Measurements from ENCODE around the gene ABCA2. TPM values are rescaled to one million over a fixed set of nuclear protein-coding genes. Genes with fewer than 3 reads are reported as not detected.

ABCA2 gene
- total and polyA plus RNA-seq, 2 experiments from 2014 or later: 7.0 to 16.0 TPM

- DNase-seq (ENCODE audit: low spot score) (peak; percentile 95), ATAC-seq (peak; percentile 73)
- Histone ChIP-seq H2AFZ (peak within 1 kb of the TSS; percentile 98), H3K4me2 (peak within 1 kb of the TSS; percentile 93), H3K4me3 (peak within 1 kb of the TSS; percentile 87), H3K36me3 (ENCODE audit: insufficient read depth) (no peaks in the 10 kb centered on the region), H3K79me2 (replicated peaks; ENCODE audit: insufficient read depth) (peaks cover 7% of the 10 kb centered on the region; the same call in 1 of the 2 replicates), H3K4me1 (ENCODE audit: insufficient read depth) (peaks cover 7% of the 10 kb centered on the region; the same call in 1 of the 2 replicates), H3K27me3 (ENCODE audit: insufficient read depth) (peaks cover 40% of the 10 kb centered on the region), H3K27ac (ENCODE audit: low read depth) (no peak within 1 kb of the TSS), H3K9me2 (ENCODE audit: insufficient read depth) (no peaks in the 10 kb centered on the region), H3F3A (replicated peaks; ENCODE audit: low read depth) (no peaks in the 10 kb centered on the region), H4K20me1 (replicated peaks; ENCODE audit: insufficient read depth) (no peaks in the 10 kb centered on the region; the same call in 1 of the 2 replicates)
- Mint-ChIP-seq H3K27ac (no peak within 1 kb of the TSS), H3K27me3 (ENCODE audit: insufficient read depth, low read depth, poor library complexity) (peaks cover 41% of the 10 kb centered on the region), H3K4me3 (peak within 1 kb of the TSS; percentile 74), H3K36me3 (ENCODE audit: low read depth) (no peaks in the 10 kb centered on the region), H3K4me1 (peaks cover 6% of the 10 kb centered on the region; the same call in 1 of the 3 replicates), H3K9me3 (no peaks in the 10 kb centered on the region)
- peak; percentile 67 for TF ChIP-seq POLR2AphosphoS5 (IDR thresholded peaks at IDR 0.05; ENCODE audit: low read depth)
- no peak for TF ChIP-seq NANOG (IDR thresholded peaks at IDR 0.05; ENCODE audit: borderline replicate concordance)
- no peak for TF ChIP-seq JUNB (IDR thresholded peaks at IDR 0.05; ENCODE audit: unreplicated experiment)
- TF ChIP-seq EZH2phosphoT487 (IDR thresholded peaks at IDR 0.05; ENCODE audit: unreplicated experiment): no peak
- TF ChIP-seq REST (IDR thresholded peaks at IDR 0.05; ENCODE audit: unreplicated experiment): peak; percentile 89
- no peak for TF ChIP-seq ZNF331 (CRISPR knock-in tag; IDR thresholded peaks at IDR 0.05; ENCODE audit: low read depth)
- no peak for TF ChIP-seq ZNF114 (CRISPR knock-in tag; IDR thresholded peaks at IDR 0.05)
- no peak for TF ChIP-seq ZNF462 (CRISPR knock-in tag; IDR thresholded peaks at IDR 0.05)
- peak; percentile 23 for TF ChIP-seq EZH2 (IDR thresholded peaks at IDR 0.05; ENCODE audit: low read depth, unreplicated experiment)
- TF ChIP-seq CREB1 (CRISPR knock-in tag; IDR thresholded peaks at IDR 0.05; ENCODE audit: low read depth): no peak
- TF ChIP-seq CTCF (conservative IDR thresholded peaks at IDR 0.05; ENCODE audit: low read depth in 2 of 2): peak; percentile 76 to 81
- no peak for TF ChIP-seq ETS1 (IDR thresholded peaks at IDR 0.05)
- no peak for TF ChIP-seq STAT1 (IDR thresholded peaks at IDR 0.05; ENCODE audit: unreplicated experiment)
These were observed 18.2 kb upstream of the ABCA2 start, which contains the start of gene NPDC1 for GRCh38 chr9:137046088-137046787. TSS of gene NPDC1 (minus strand) at chr9:137046177. CDS start at chr9:137045989, 188 bp downstream.
